ENCODE results near the gene CCP110. TPM values are rescaled to one million over a fixed set of nuclear protein-coding genes. Genes with fewer than 3 reads are reported as not detected.

The CCP110 gene
- total RNA-seq, 1 donor from 2014 or later: 14.7 TPM

DNA sequence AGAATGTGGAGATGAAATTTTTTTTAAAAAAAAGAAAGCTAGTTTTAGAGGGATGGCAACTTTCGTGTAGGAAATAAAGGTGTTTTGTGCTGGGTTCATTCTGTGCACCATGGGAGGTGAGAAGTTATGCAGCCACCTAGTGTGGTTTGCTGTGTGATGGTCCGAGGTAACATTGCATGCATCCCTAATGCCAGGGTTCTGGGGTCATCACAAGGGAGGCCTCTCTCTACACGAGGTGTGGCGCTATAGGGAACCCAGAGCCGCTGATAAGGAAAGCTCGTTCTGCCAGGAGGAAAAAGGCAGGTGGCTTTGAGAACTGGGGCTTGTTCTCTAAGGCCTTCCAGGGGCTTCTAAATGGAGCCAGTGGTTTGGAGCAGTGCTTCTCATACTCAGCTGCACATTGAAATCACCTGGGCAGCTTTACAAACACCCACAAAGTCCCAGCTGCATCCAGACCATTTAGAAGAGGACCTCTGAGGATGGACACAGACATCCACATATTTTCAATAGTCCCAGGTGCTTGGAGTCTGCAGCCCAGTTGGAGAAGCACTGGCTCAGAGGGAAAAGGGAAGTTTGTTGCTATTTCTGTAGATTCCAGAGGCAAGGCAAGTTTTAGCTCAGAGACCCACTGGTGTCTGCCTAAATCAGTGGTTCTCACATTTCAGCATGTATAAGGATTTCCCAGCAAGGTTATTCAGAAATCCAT lies 75.2 kb downstream of the CCP110 start:
- H3K4me3 ChIP-seq (ENCODE audit: insufficient read depth, low read depth, low read length): no peak overlapping the region
- TF ChIP-seq, protein P1, sequence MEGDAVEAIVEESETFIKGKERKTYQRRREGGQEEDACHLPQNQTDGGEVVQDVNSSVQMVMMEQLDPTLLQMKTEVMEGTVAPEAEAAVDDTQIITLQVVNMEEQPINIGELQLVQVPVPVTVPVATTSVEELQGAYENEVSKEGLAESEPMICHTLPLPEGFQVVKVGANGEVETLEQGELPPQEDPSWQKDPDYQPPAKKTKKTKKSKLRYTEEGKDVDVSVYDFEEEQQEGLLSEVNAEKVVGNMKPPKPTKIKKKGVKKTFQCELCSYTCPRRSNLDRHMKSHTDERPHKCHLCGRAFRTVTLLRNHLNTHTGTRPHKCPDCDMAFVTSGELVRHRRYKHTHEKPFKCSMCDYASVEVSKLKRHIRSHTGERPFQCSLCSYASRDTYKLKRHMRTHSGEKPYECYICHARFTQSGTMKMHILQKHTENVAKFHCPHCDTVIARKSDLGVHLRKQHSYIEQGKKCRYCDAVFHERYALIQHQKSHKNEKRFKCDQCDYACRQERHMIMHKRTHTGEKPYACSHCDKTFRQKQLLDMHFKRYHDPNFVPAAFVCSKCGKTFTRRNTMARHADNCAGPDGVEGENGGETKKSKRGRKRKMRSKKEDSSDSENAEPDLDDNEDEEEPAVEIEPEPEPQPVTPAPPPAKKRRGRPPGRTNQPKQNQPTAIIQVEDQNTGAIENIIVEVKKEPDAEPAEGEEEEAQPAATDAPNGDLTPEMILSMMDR (IDR thresholded peaks at IDR 0.05; ENCODE audit: insufficient read depth, low read depth, low read length): no peak
- no peak for TF ChIP-seq EZH2 (IDR thresholded peaks at IDR 0.05; ENCODE audit: insufficient read depth, low read length)
- no peak overlapping the region for H3K27ac Mint-ChIP-seq (ENCODE audit: unreplicated experiment)
- no peak overlapping the region for H2AFZ ChIP-seq (ENCODE audit: low read depth, low read length)
- peaks cover 9% of the 10 kb centered on the region for H3K36me3 Mint-ChIP-seq (ENCODE audit: low read depth, unreplicated experiment)
- no peaks in the 10 kb centered on the region for H3K9me3 ChIP-seq (ENCODE audit: insufficient read depth, low read depth, low read length)
- H3K27me3 Mint-ChIP-seq (ENCODE audit: low read depth, unreplicated experiment): no peaks in the 10 kb centered on the region
- no peak overlapping the region for H3K9ac ChIP-seq (ENCODE audit: low read length)
- no peak overlapping the region for H3K27ac ChIP-seq (ENCODE audit: low read depth, low read length)
- no peaks in the 10 kb centered on the region for H3K79me2 ChIP-seq (ENCODE audit: insufficient read depth, low read length)
- H3K4me2 ChIP-seq (ENCODE audit: low read length): no peak overlapping the region
- H3K4me3 Mint-ChIP-seq (ENCODE audit: unreplicated experiment): no peak overlapping the region
- no peaks in the 10 kb centered on the region for H3K9me3 Mint-ChIP-seq (ENCODE audit: unreplicated experiment)
- no peaks in the 10 kb centered on the region for H3K27me3 ChIP-seq (ENCODE audit: insufficient read depth, low read length)
- peaks cover 10% of the 10 kb centered on the region for H4K20me1 ChIP-seq (ENCODE audit: insufficient read depth, low read length)
- FAIRE-seq (no peak), DNase-seq (ENCODE audit: low read depth) (no peak)
- H3K4me1 Mint-ChIP-seq (ENCODE audit: low read depth, unreplicated experiment): peaks cover 27% of the 10 kb centered on the region
- peaks cover 5% of the 10 kb centered on the region for H3K36me3 ChIP-seq (ENCODE audit: insufficient read depth, low read length)
- H3K4me1 ChIP-seq (ENCODE audit: insufficient read depth, low read length): peaks cover 11% of the 10 kb centered on the region

DNA sequence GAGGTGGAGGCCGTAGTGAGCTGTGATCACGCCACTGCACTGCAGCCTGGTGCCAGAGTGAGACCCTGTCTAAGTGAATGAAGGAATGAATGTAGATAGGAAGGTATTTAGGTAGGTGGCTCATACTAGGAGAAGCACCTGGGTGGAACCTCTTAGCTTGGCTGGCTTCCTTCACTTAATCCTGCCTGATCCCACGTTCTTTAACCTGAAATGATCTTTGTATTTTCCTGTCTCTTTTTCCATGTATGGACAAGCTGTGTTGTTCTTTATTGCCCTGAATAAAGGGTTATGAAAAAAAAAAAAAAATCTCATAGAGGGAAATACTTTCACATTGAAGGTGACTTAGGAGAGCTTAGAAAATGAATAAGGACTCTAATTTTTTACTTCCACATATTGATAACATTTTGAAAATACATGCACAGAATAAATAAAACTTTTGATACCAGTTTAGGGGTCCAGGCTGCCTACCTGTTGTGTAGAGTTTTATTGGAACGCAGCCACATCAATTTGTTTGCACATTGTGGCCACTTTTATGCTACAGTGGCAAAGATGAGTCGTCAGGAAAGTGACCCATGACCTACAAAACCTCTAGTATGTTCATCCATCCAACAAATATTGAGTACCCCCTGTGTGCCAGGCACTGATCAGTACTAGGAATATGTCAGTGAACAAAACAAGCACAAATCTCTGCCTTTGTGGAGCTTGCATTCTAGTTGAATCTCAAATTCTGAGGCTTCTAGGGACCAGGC lies 76.4 kb downstream of the CCP110 start:
- DNase-seq (ENCODE audit: low read depth): no peak
- Mint-ChIP-seq H3K27me3 (ENCODE audit: low read depth, unreplicated experiment) (no peaks in the 10 kb centered on the region), H3K36me3 (ENCODE audit: low read depth, unreplicated experiment) (peaks cover 16% of the 10 kb centered on the region), H3K4me3 (ENCODE audit: unreplicated experiment) (no peak overlapping the region), H3K9me3 (ENCODE audit: unreplicated experiment) (no peaks in the 10 kb centered on the region), H3K27ac (ENCODE audit: unreplicated experiment) (no peak overlapping the region), H3K4me1 (ENCODE audit: low read depth, unreplicated experiment) (peaks cover 21% of the 10 kb centered on the region)
- TF ChIP-seq EZH2 (IDR thresholded peaks at IDR 0.05; ENCODE audit: insufficient read depth, low read length): no peak
- TF ChIP-seq, protein P1 (IDR thresholded peaks at IDR 0.05; ENCODE audit: insufficient read depth, low read depth, low read length): no peak
- Histone ChIP-seq H3K4me3 (ENCODE audit: insufficient read depth, low read depth, low read length) (no peak overlapping the region), H3K27ac (ENCODE audit: low read depth, low read length) (no peak overlapping the region), H3K4me2 (ENCODE audit: low read length) (no peak overlapping the region), H3K27me3 (ENCODE audit: insufficient read depth, low read length) (no peaks in the 10 kb centered on the region), H3K4me1 (ENCODE audit: insufficient read depth, low read length) (peaks cover 5% of the 10 kb centered on the region), H3K9me3 (ENCODE audit: insufficient read depth, low read depth, low read length) (no peaks in the 10 kb centered on the region), H2AFZ (ENCODE audit: low read depth, low read length) (no peak overlapping the region), H3K79me2 (ENCODE audit: insufficient read depth, low read length) (no peaks in the 10 kb centered on the region), H3K9ac (ENCODE audit: low read length) (no peak overlapping the region), H4K20me1 (ENCODE audit: insufficient read depth, low read length) (peaks cover 10% of the 10 kb centered on the region), H3K36me3 (ENCODE audit: insufficient read depth, low read length) (peaks cover 5% of the 10 kb centered on the region)
- no peak for FAIRE-seq
